ENCODE results near the gene DMXL2.
A peak's percentile ranks its signal among the peaks of the same experiment; 100 is the strongest.
"Not testable (repeated sequence)": the region's sequence is repeated elsewhere in the genome, so short reads cannot be mapped to it uniquely, and the experiment has no call there.

Gene DMXL2, protein sequence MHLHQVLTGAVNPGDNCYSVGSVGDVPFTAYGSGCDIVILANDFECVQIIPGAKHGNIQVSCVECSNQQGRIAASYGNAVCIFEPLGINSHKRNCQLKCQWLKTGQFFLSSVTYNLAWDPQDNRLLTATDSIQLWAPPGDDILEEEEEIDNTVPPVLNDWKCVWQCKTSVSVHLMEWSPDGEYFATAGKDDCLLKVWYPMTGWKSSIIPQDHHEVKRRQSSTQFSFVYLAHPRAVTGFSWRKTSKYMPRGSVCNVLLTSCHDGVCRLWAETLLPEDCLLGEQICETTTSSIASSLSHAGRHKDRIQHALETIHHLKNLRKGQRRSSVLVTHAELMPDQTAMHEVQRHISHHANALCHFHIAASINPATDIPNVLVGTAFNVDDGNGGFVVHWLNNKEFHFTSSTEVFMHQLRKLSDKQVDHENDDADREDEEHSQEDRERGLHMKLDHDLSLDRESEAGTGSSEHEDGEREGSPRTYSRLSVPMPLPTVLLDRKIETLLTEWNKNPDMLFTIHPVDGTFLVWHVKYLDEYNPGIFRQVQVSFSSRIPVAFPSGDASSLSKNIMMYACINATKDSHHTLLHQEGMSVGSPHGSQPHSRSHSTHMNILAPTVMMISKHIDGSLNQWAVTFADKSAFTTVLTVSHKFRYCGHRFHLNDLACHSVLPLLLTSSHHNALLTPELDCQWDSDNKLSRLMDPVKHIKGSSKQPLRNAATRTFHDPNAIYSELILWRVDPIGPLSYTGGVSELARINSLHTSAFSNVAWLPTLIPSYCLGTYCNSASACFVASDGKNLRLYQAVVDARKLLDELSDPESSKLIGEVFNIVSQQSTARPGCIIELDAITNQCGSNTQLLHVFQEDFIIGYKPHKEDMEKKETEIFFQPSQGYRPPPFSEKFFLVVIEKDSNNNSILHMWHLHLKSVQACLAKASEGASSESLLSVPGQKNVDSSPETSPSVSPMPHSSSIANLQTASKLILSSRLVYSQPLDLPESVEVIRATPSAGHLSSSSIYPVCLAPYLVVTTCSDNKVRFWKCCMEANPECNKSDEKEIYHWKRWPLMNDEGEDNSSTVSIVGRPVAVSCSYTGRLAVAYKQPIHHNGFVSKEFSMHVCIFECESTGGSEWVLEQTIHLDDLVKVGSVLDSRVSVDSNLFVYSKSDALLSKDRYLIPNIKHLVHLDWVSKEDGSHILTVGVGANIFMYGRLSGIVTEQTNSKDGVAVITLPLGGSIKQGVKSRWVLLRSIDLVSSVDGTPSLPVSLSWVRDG (N-terminal part only)

GRCh38 chr15:51622604-51623370 is at the start of gene DMXL2:
Gene DMXL2, minus strand, starts transcription at chr15:51622771. Its CDS starts 226 bp downstream, at chr15:51622545.
- DNase-seq (ENCODE audit: low spot score), result peak; percentile 90

DNA sequence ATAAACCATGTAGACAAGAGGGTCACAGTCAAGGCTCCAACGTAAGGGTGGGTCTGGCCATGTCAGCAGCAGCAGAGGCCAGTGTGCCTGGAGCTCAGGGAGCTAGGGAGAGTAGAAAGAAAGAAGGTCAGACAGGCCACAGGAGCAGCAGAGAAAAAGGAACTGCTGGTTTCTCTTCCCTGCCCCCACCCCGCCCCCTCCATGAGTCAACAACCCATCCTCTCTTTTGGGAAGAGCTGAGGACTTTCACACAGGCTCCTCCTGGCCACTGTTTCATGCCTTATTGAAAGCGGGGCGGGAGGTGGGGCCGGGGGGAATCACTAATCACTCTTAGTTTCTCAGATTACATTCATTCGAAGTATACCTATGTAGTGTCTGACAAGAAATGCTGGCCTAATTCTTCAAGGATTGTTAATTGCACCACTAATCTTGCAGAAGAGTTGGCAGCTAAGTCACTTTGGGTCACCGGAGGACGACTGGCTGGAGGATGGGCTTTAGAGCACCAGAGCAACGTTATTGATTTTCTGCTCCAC is 49.6 kb upstream of the DMXL2 start:
- DNase-seq (ENCODE audit: low spot score), result no peak

DNA sequence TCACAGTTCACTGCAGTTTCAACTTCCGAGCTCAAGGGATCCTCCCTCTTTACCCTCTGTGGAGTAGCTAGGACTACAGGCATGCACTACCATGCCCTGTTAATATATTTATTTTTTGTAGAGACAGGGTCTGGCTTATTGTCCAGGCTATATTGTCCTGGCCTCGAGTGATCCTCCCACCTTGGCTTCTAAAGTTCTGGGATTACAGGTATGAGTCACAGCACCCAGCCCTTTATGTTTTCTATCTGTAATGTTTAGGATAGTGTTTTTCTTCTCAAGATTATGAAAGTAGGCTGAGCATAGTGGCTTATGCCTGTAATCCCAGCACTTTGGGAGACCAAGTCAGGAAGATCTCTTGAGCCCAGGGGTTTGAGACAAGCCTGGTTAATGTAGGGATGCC is 46.8 kb upstream of the DMXL2 start:
- DNase-seq (ENCODE audit: low spot score), result no peak

DNA sequence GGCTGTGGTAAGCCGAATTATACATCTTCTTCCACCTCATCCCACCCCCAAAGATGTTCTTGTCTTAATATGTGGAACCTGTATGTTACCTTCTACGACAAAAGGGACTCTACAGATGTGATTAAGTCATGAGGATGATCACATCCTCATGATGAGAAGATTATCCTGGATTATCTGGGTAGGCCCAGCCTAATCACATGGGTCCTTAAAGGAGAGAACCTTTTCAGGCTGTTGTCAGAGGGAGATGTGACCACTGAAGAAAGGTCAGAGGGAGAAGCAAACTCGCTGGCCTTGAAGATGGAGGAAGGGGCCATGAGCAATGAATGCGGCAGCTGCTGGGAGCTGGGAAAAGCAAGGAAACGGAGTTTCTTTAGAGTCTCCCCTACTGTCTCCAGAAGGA is 45.9 kb upstream of the DMXL2 start:
- DNase-seq (ENCODE audit: low spot score), result no peak

GRCh38 chr15:51667478-51667877 is 44.9 kb upstream of the DMXL2 start:
- DNase-seq (ENCODE audit: low spot score), result no peak

DNA sequence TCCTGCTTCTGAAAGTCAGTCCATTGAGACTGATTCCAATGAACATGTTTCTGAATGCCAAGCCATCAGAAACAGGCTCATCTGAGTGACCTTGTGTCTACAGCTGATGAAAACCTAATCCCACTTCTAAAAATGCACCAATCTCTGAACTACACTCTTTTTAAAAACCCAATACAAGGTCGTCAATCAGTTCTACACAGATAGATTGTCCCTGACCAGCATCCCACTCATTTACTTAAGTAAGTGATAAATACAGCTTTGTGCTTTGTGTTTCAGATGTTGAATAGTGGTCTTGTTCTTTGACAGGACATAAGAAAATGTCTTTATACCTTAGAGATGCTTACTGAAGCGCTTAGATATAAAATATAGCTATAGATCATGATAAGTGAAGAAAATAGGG is 38.5 kb upstream of the DMXL2 start:
- DNase-seq (ENCODE audit: low spot score), result no peak

DNA sequence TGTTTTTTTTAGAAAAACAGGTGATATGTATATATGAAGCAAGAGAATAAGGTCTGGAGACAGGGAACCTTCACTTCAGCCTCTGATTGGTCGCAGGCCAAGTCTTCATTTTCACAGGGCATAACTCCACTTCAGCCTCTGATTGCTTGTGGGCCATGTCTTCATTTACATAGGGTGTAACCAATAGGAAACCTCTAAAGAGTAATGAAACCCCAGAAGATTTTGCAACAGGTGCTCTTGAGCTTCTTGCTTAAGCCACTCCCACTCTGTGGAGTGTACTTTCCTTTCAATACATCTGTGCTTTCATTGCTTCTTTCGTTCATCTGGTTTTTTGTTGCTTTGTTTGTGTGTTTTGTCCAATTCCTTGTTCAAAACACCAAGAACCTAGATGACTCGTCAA is 36.1 kb upstream of the DMXL2 start:
- DNase-seq (ENCODE audit: low spot score), result peak; percentile 46

DNA sequence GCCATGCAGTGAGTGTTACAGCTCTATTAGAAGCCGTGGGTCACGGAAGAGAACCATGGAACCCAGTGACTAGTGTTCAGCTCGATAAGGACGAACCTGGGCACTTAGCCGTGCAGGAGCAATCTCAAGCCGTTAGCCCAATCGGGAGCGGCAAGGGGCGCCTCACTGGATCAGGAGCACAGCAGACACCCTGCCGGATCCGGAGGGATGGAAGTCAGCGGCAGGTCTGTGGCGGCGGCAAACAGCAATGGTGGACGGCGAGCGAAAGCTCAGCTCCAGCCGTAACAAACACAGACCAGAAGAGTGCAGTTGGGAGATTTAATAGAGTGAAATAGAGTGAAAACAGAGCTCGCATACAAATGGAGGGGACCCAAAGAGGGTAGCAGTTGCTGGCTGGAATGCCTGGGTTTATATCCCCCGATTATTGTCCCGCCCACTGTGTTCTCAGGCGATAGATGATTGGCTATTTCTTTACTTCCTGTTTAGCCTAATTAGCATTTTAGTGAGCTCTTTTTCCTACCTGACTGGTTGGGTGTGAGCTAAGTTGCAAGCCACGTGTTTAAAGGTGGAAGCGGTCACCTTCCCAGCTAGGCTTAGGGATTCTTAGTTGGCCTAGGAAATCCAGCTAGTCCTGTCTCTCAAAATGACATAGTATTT is 33.0 kb upstream of the DMXL2 start:
- peak; percentile 37 for DNase-seq (ENCODE audit: low spot score)

DNA sequence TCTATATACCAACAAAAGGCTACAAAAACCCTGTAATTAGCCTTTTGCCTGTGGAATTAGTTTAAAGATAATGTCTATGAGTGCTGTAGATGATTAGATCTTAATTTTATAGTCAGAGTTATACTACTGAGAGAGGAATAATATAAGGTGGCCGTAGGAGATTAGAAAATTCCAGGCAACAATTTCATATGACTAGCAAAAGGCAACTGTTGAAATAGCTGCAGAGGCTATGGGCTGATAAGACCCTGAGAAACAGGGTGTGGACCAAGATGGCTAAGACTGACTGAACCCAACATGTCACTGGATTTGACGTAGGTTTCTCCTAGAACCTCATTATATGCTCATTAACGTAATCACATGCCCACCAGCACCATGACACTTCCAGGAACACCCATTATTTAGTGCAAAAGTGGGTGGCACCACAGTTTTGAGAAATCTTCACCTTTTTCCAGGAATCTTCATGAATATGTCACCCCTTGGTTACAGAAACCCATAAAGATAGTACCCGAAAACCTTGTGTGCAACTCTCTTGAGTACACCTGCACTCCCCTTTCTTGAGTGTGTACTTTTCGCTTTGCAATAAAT is 29.6 kb upstream of the DMXL2 start:
- no peak for DNase-seq (ENCODE audit: low spot score)

DNA sequence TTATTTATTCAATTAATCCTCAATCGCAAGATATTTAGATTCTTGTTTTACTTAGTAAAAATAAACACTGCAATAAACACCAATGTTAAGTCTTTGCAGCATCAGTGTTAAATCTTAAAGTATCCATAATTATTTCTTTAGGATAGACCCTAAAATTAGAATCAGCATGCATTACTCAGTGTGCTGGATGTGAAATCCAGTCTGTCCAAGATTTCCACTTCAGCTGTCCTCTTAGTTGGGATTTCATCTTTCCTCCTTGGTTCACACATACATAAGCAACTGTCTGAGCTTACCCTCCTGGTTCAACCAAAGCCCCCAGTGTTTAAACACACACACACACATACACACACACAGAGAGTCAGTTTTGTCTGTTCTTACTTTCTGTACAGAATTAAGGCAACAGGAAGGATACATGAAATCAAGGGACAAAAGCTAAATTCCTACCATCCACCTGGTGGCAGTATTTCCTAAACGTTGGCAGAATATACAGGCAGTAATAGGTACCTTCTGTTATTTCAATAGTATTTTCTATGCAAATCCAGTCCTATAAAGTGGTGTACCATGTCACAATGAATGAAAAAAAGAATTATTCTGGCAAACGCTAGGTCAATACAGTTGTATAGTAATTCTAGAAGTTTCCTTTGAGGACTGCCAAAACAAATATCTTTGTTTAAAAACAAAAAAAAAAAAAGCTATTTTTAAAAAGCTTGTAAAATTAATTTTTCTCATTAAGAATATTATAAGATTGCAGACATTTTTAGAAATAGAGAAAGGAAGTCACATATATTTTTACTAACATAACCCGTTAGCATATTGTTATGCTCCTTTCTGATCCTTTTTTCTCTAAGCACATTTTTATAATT is 27.3 kb upstream of the DMXL2 start:
- peak; percentile 87 for DNase-seq (ENCODE audit: low spot score)

DNA sequence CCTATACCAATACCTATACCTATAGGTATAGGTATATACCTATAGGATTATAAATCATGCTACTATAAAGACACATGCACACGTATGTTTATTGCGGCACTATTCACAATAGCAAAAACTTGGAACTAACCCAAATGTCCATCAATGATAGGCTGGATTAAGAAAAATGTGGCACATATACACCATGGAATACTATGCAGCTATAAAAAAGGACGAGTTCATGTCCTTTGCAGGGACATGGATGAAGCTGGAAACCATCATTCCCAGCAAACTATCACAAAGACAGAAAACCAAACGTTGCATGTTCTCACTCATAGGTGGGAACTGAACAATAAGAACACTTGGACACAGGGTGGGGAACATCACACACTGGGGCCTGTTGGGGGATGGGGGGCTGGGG is 26.1 kb upstream of the DMXL2 start:
- DNase-seq (ENCODE audit: low spot score), result not testable (repeated sequence)

GRCh38 chr15:51648101-51648500 is 25.5 kb upstream of the DMXL2 start:
- DNase-seq (ENCODE audit: low spot score), result not testable (repeated sequence)

- peak; percentile 14 for DNase-seq (ENCODE audit: low spot score)
Measured at GRCh38 chr15:51647128-51647562, 24.6 kb upstream of the DMXL2 start.

DNA sequence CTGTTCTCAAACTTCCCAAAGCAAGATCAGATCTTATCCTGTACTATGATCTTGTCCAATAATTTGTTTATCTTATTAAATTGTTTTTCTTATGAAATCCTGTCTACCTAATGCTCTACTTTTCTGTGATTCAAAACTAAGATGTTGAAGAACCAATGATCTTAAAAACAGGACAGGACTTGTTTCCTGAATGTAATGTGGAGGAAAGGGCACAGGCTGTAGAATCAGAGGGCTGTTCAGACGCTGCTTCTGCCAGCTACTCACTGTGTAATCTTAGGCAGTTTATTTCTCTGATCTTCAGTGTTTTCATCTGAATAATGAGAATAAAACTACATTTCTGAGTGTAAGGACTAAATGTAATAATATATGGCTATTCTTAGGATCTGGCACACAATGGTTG is 20.1 kb upstream of the DMXL2 start:
- DNase-seq (ENCODE audit: low spot score), result no peak

DNA sequence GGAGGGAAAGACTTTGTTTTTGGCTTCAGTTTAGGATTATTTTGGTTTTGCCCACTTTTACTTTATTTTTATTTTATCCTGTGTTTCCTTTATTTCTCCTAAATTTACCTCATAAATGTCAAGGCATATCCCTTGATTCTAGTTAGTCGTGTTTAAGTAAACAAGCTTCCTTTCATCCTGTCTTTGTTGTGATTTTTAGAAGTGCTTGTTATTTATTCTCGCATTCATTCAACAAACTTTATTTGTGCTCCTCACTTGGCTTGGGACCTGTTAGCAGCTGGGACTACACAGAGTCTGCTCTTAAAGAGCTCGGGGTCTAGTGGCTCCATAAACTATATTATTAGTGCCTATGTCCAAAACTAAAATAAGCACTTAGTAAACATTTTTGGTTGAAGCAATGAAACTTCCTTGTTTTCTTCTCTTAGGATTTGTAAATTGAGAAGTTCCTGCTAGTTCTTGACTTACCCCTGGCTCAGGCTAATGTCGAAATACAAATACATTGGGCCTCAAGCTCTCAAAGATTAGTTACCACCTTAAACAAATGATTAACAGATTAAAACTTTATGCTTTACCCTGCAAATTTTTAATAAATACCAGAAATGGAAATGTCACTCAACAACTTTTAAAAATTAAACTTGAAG is 19.0 kb upstream of the DMXL2 start:
- DNase-seq (ENCODE audit: low spot score), result no peak

GRCh38 chr15:51634591-51635198 is 12.1 kb upstream of the DMXL2 start:
- no peak for DNase-seq (ENCODE audit: low spot score)

DNA sequence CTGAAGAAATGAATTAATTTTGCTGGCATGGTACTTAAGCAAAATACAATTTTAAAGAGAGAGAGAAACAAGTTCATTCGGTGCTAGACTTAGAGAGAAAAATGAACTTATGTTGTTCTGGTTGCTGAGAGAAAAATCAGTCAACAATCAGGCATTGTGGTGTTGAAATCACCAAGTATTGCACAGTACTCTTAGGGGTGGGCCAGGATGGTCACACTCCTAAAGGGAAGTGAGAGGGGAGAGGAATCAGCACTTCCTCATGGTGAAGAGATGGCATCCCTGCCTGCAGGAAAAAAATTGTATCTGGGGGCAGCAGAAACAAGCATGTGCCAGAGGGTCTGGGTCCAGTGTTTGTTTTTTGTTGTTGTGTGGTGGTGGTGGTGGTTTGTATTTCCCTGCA is 7.0 kb upstream of the DMXL2 start:
- DNase-seq (ENCODE audit: low spot score), result no peak

- peak; percentile 40 for DNase-seq (ENCODE audit: low spot score)
Measured at GRCh38 chr15:51625236-51625635, 2.7 kb upstream of the DMXL2 start.

All from NAMALWA (cell line).